Psoas muscle (tissue), 8 donors: ENCODE results near the gene PCDHGA11. TPM values are rescaled to one million over a fixed set of nuclear protein-coding genes. Genes with fewer than 3 reads are reported as not detected.
A peak's percentile ranks its signal among the peaks of the same experiment; 100 is the strongest.

Experiments used
- ATAC-seq, 4 donors: fragments of 200-7000 bp; cut with Tn5 transposase; one replicate each; pipeline ENCODE4 v1.9.1; 2020; ENCODE audit warnings: moderate library complexity in 3 of 4, mild to moderate bottlenecking in 2 of 4
- DNase-seq, 2 donors: peaks; one replicate each; pipeline ENCODE4 v3.0.0-alpha.2; 2020
- H3K27ac ChIP-seq: fragments of 200-600 bp; one replicate; pipeline ENCODE4 v1.8.0; 2022
- H3K27me3 ChIP-seq, 3 donors: fragments of 200-600 bp in 1 of 3; one replicate each; pipeline versions ENCODE4 v1.6.1 to v1.8.0; 2013 to 2022; ENCODE audit warnings: low read length in 2 of 3, mild to moderate bottlenecking in 2 of 3, moderate library complexity in 1 of 3; ENCODE audit not compliant: insufficient read depth in 3 of 3
- H3K36me3 ChIP-seq, 2 donors: fragments of 200-600 bp in 1 of 2; one replicate each; pipeline versions ENCODE4 v1.6.1 to v1.8.0; 2013 to 2022; ENCODE audit warnings: low read depth in 1 of 2, mild to moderate bottlenecking in 1 of 2, moderate library complexity in 1 of 2; ENCODE audit not compliant: insufficient read depth in 1 of 2
- H3K4me1 ChIP-seq: fragments of 200-600 bp; one replicate; pipeline ENCODE4 v1.8.0; 2022
- H3K4me3 ChIP-seq: fragments of 200-600 bp; one replicate; pipeline ENCODE4 v1.8.0; 2022; ENCODE audit warnings: mild to moderate bottlenecking
- H3K9me3 ChIP-seq: fragments of 200-600 bp; one replicate; pipeline ENCODE4 v1.8.0; 2022
- WGBS, 3 donors: extraction: QIAGEN DNeasy Blood & Tissue Kit; methylation state at CpG; one replicate each; pipeline versions ENCODE4 v1.1.6 to v1.1.7; 2013; 5-methylcytosine and 5-hydroxymethylcytosine counted together
- intact Hi-C, 2 donors: fragments of 100-400 bp; cut with DNase I; formaldehyde crosslinking; loops; one replicate each; pipeline versions ENCODE4 v1.11.0 to v1.14.2; 2022
- polyA plus RNA-seq, 3 donors: library from polyadenylated mRNA; stranded (reverse); fragments of 200-250 nt; gene quantifications; one replicate each; pipeline ENCODE4 v1.2.3, GENCODE V29; 2013
- total RNA-seq, 4 donors: library from RNA; stranded (reverse); fragmentation: NEBNext Ultra II Directional in 2 of 4; extraction: Animal tissue kit (Norgen Biotek cat#: 25700) in 2 of 4; gene quantifications; one replicate each; pipeline versions ENCODE4 v1.2.1 to v1.2.4, GENCODE V29; 2021 to 2023
- TF ChIP-seq, protein P1 (sequence below): fragments of 200-600 bp; IDR thresholded peaks from one replicate; pipeline ENCODE4 v1.8.0; 2022; ENCODE audit warnings: antibody characterized with exemption
- donor health status: healthy with polysubstance abuse.
- donor health status: DM: no; HTN: no; CAD: no; lungs with moderate emphysema.
- donor health status: Bipolar disorder and iron deficiency.
- donor health status: healthy.
- donor health status: DM: yes; HTN: yes; CAD: no.
- donor health status: DM: no; HTN: no; CAD: no.
- donor health status: DM: no; HTN: no; CAD: no.
- donor health status: DM: yes; HTN: yes; CAD: no.

Gene PCDHGA11
- total and polyA plus RNA-seq, 7 donors = 0.21 to 4.4 (median 0.94) TPM

GRCh38 chr5:141419074-141419880 lies 1.6 kb upstream of the PCDHGA11 start:
- no peak overlapping the region for H3K27ac ChIP-seq
- H3K36me3 ChIP-seq = no peaks in the 10 kb centered on the region
- H3K4me1 ChIP-seq = no peaks in the 10 kb centered on the region
- peak overlapping the region; percentile 66 for H3K4me3 ChIP-seq
- H3K27me3 ChIP-seq = peaks cover 0 to 37% (median 6%) of the 10 kb centered on the region in 3 donors
- TF ChIP-seq, protein P1, sequence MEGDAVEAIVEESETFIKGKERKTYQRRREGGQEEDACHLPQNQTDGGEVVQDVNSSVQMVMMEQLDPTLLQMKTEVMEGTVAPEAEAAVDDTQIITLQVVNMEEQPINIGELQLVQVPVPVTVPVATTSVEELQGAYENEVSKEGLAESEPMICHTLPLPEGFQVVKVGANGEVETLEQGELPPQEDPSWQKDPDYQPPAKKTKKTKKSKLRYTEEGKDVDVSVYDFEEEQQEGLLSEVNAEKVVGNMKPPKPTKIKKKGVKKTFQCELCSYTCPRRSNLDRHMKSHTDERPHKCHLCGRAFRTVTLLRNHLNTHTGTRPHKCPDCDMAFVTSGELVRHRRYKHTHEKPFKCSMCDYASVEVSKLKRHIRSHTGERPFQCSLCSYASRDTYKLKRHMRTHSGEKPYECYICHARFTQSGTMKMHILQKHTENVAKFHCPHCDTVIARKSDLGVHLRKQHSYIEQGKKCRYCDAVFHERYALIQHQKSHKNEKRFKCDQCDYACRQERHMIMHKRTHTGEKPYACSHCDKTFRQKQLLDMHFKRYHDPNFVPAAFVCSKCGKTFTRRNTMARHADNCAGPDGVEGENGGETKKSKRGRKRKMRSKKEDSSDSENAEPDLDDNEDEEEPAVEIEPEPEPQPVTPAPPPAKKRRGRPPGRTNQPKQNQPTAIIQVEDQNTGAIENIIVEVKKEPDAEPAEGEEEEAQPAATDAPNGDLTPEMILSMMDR = no peak
- ATAC-seq (no peak), DNase-seq (no peak)
- intact Hi-C loops = loop anchor here (5.0 kb wide), 2 partner anchors 138 to 143 kb away; no protein-coding TSS in a partner anchor
- 43 to 49% (median 44%) methylated on average over 74 of the region's 74 CpGs for WGBS, 3 donors
- peaks cover 9% of the 10 kb centered on the region for H3K9me3 ChIP-seq

DNA sequence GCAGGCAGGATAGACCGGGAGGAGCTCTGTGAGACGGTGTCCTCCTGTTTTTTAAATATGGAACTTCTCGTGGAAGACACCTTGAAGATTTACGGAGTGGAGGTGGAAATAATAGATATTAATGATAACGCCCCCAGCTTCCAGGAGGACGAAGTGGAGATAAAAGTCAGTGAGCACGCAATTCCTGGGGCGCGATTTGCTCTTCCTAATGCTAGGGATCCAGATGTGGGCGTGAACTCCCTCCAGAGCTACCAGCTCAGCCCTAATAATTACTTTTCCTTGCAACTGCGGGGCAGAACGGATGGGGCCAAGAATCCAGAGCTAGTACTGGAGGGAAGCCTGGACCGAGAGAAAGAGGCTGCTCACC lies 621 bp downstream of the PCDHGA11 start:
- Histone ChIP-seq H3K9me3 (peaks cover 9% of the 10 kb centered on the region), H3K27ac (peak overlapping the region; percentile 7), H3K27me3 (peaks cover 0 to 28% (median 6%) of the 10 kb centered on the region in 3 donors), H3K4me1 (no peaks in the 10 kb centered on the region), H3K4me3 (peak overlapping the region; percentile 66), H3K36me3 (no peaks in the 10 kb centered on the region)
- ATAC-seq (no peak), DNase-seq (no peak)
- 21 to 24% (median 23%) methylated on average over 13 of the region's 13 CpGs for WGBS, 3 donors
- intact Hi-C loops = loop anchor here in 1 of 2 donors (5.0 kb wide), 1 partner anchor 101 kb away; no protein-coding TSS in a partner anchor
- TF ChIP-seq, protein P1 = no peak

GRCh38 chr5:141422742-141423291 lies 2.0 kb downstream of the PCDHGA11 start:
- H3K9me3 ChIP-seq = peaks cover 15% of the 10 kb centered on the region
- peak overlapping the region; percentile 20 for H3K4me3 ChIP-seq
- intact Hi-C loops = loop anchor here in 1 of 2 donors (5.0 kb wide), 1 partner anchor 99 kb away; no protein-coding TSS in a partner anchor
- no peaks in the 10 kb centered on the region for H3K4me1 ChIP-seq
- H3K27ac ChIP-seq = no peak overlapping the region
- no peaks in the 10 kb centered on the region for H3K36me3 ChIP-seq
- H3K27me3 ChIP-seq = peaks cover 0 to 28% (median 12%) of the 10 kb centered on the region in 3 donors
- no peak for DNase-seq
- WGBS, 3 donors = 37 to 46% (median 42%) methylated on average over 35 to 42 of the region's 42 CpGs
- TF ChIP-seq, protein P1 = no peak
- ATAC-seq = no peak

DNA sequence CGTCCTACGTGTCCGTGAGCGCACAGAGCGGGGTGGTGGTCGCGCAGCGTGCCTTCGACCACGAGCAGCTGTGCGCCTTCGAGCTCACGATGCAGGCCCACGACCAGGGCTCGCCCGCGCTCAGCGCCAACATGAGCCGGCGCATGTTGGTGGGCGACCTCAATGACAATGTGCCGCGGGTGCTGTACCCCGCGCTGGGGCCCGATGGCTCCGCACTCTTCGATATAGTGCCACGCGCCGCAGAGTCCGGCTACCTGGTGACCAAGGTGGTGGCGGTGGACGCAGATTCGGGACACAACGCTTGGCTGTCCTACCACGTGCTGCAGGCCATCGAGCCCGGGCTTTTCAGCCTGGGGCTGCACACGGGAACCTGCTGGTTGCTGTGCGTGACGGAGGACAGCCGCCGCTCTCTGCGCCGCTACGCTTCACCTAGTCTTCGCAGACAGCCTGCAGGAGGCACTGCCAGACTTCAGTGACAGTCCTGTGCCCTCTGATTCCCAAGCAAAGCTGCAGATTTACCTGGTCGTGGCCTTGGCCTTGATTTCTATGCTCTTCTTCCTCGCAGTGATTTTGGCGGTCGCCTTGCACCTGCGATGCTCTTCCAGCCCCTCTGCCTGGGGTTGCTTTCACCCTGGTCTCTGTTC lies 7.1 kb downstream of the PCDHGA11 start:
- Histone ChIP-seq H3K4me3 (no peak overlapping the region), H3K36me3 (no peaks in the 10 kb centered on the region), H3K4me1 (no peaks in the 10 kb centered on the region), H3K27ac (no peak overlapping the region), H3K27me3 (peaks cover 0 to 9% (median 6%) of the 10 kb centered on the region in 3 donors), H3K9me3 (peaks cover 10% of the 10 kb centered on the region)
- ATAC-seq (no peak), DNase-seq (no peak)
- TF ChIP-seq, protein P1 = no peak
- 55 to 59% (median 57%) methylated on average over 53 of the region's 53 CpGs for WGBS, 3 donors
- intact Hi-C loops = loop anchor here in 1 of 2 donors (5.0 kb wide), 1 partner anchor 44 kb away; no protein-coding TSS in a partner anchor
